Trophoblast cell (in vitro differentiated cells and primary cell): Measurements from ENCODE around the gene FASTKD1.
"Not testable (repeated sequence)": the region's sequence is repeated elsewhere in the genome, so short reads cannot be mapped to it uniquely, and the experiment has no call there.

Source experiments
- DNase-seq, 2 donors: peaks; one replicate each; pipeline ENCODE4 v3.0.0-alpha.2; 2016
- H2AFZ ChIP-seq: 2 replicates; pipeline ENCODE4 v1.6.1; 2013; ENCODE audit warnings: low read length, moderate library complexity, mild to moderate bottlenecking; ENCODE audit not compliant: insufficient read depth, poor library complexity
- H2AK5ac ChIP-seq: 2 replicates; pipeline ENCODE4 v1.6.1; 2013; ENCODE audit warnings: mild to moderate bottlenecking, low read length
- H2BK120ac ChIP-seq: 2 replicates; pipeline ENCODE4 v1.6.1; 2013; ENCODE audit warnings: low read length, mild to moderate bottlenecking, moderate library complexity; ENCODE audit not compliant: insufficient read depth, poor library complexity
- H2BK12ac ChIP-seq: 2 replicates; pipeline ENCODE4 v1.6.1; 2013; ENCODE audit warnings: mild to moderate bottlenecking, low read length, moderate library complexity
- H2BK5ac ChIP-seq: 2 replicates; pipeline ENCODE4 v1.6.1; 2013; ENCODE audit warnings: low read length, low read depth, moderate library complexity, mild to moderate bottlenecking; ENCODE audit not compliant: poor library complexity
- H3K14ac ChIP-seq: 2 replicates; pipeline ENCODE4 v1.6.1; 2013; ENCODE audit warnings: mild to moderate bottlenecking, low read length
- H3K18ac ChIP-seq: 2 replicates; pipeline ENCODE4 v1.6.1; 2013; ENCODE audit warnings: mild to moderate bottlenecking, low read length
- H3K23ac ChIP-seq: 2 replicates; pipeline ENCODE4 v1.6.1; 2013; ENCODE audit warnings: low read length
- H3K27ac ChIP-seq: 2 replicates; pipeline ENCODE4 v1.5.1; 2013; ENCODE audit warnings: low read depth, mild to moderate bottlenecking, inconsistent platforms, low read length, moderate library complexity
- H3K27me3 ChIP-seq: 2 replicates; pipeline ENCODE4 v1.6.1; 2013; ENCODE audit warnings: inconsistent platforms, mild to moderate bottlenecking, low read length, moderate library complexity; ENCODE audit not compliant: insufficient read depth
- H3K36me3 ChIP-seq, 2 experiments: 1 replicate in 1 of 2; 2 replicates in 1 of 2; pipeline ENCODE4 v1.6.1; 2013; ENCODE audit warnings: low read length in 2 of 2, mild to moderate bottlenecking in 2 of 2, moderate library complexity in 1 of 2; ENCODE audit not compliant: insufficient read depth in 2 of 2, control insufficient read depth in 1 of 2
- H3K4ac ChIP-seq: 2 replicates; pipeline ENCODE4 v1.6.1; 2013; ENCODE audit warnings: low read depth, mild to moderate bottlenecking, low read length, moderate library complexity
- H3K4me1 ChIP-seq, 2 experiments: 1 replicate in 1 of 2; 2 replicates in 1 of 2; pipeline ENCODE4 v1.6.1; 2013; ENCODE audit warnings: low read length in 2 of 2, mild to moderate bottlenecking in 2 of 2, moderate library complexity in 1 of 2; ENCODE audit not compliant: insufficient read depth in 2 of 2, control insufficient read depth in 1 of 2
- H3K4me2 ChIP-seq: 2 replicates; pipeline ENCODE4 v1.6.1; 2013; ENCODE audit warnings: inconsistent platforms, mild to moderate bottlenecking, low read length, moderate library complexity
- H3K4me3 ChIP-seq: 2 replicates; pipeline ENCODE4 v1.5.1; 2013; ENCODE audit warnings: mild to moderate bottlenecking, low read depth, low read length, inconsistent platforms
- H3K79me1 ChIP-seq: one replicate; pipeline ENCODE4 v1.6.1; 2013; ENCODE audit warnings: low read length
- H3K79me2 ChIP-seq: 2 replicates; pipeline ENCODE4 v1.6.1; 2013; ENCODE audit warnings: low read length, mild to moderate bottlenecking; ENCODE audit not compliant: control insufficient read depth, insufficient read depth, poor library complexity
- H3K9ac ChIP-seq: 2 replicates; pipeline ENCODE4 v1.6.1; 2013; ENCODE audit warnings: mild to moderate bottlenecking, low read length
- H3K9me3 ChIP-seq: 2 replicates; pipeline ENCODE4 v1.6.1; 2013; ENCODE audit warnings: low read depth, mild to moderate bottlenecking, control low read depth, inconsistent platforms, low read length; ENCODE audit not compliant: insufficient read depth
- H4K12ac ChIP-seq: 2 replicates; pipeline ENCODE4 v1.6.1; 2013; ENCODE audit warnings: low read depth, mild to moderate bottlenecking, low read length, moderate library complexity
- H4K8ac ChIP-seq: 2 replicates; pipeline ENCODE4 v1.6.1; 2013; ENCODE audit warnings: low read depth, mild to moderate bottlenecking, low read length, moderate library complexity
- H4K91ac ChIP-seq: one replicate; pipeline ENCODE4 v1.6.1; 2013; ENCODE audit warnings: low read depth, mild to moderate bottlenecking, low read length, moderate library complexity
- WGBS: extraction: QIAGEN DNeasy Blood & Tissue Kit; methylation state at CpG from one replicate; pipeline ENCODE4 v1.1.7; 2013; ENCODE audit warnings: missing lambda C conversion rate; ENCODE audit not compliant: insufficient read length, insufficient coverage; ENCODE audit errors: extremely low coverage; 5-methylcytosine and 5-hydroxymethylcytosine counted together

The FASTKD1 gene

GRCh38 chr2:169516488-169516995 lies 57.1 kb downstream of the FASTKD1 start:
- H2AK5ac ChIP-seq, H3K23ac ChIP-seq, H3K18ac ChIP-seq, H4K8ac ChIP-seq, H3K27me3 ChIP-seq, H3K4ac ChIP-seq, H3K4me3 ChIP-seq, H3K4me2 ChIP-seq, H3K36me3 ChIP-seq, H4K12ac ChIP-seq, DNase-seq, H3K9me3 ChIP-seq, H2BK120ac ChIP-seq, H2AFZ ChIP-seq, H3K4me1 ChIP-seq, H3K79me1 ChIP-seq, H4K91ac ChIP-seq, H2BK5ac ChIP-seq, H3K14ac ChIP-seq, H2BK12ac ChIP-seq, H3K9ac ChIP-seq, H3K79me2 ChIP-seq, H3K27ac ChIP-seq: not testable (repeated sequence)
- WGBS = no CpG with 5 or more reads among the region's 10 CpGs

GRCh38 chr2:169514758-169515157 lies 58.9 kb downstream of the FASTKD1 start:
- H2AFZ ChIP-seq, H2BK120ac ChIP-seq, H4K8ac ChIP-seq, H2BK12ac ChIP-seq, H3K23ac ChIP-seq, H3K14ac ChIP-seq, H3K79me1 ChIP-seq, H4K12ac ChIP-seq, H3K36me3 ChIP-seq, H3K4me2 ChIP-seq, H3K4me1 ChIP-seq, H3K4ac ChIP-seq, H3K4me3 ChIP-seq, H2AK5ac ChIP-seq, H3K9ac ChIP-seq, H4K91ac ChIP-seq, H3K27ac ChIP-seq, H2BK5ac ChIP-seq, H3K79me2 ChIP-seq, H3K18ac ChIP-seq, H3K9me3 ChIP-seq, H3K27me3 ChIP-seq, DNase-seq: not testable (repeated sequence)
- WGBS = no CpG with 5 or more reads among the region's 7 CpGs

- H4K8ac ChIP-seq = no peak overlapping the region
- no peak overlapping the region for H4K12ac ChIP-seq
- no peak overlapping the region for H2BK12ac ChIP-seq
- no peaks in the 10 kb centered on the region for H3K4me1 ChIP-seq
- no peak overlapping the region for H2AK5ac ChIP-seq
- no peak overlapping the region for H3K4ac ChIP-seq
- H3K9ac ChIP-seq = no peak overlapping the region
- H2AFZ ChIP-seq = no peak overlapping the region
- H3K36me3 ChIP-seq = no peaks in the 10 kb centered on the region
- no peak overlapping the region for H3K4me2 ChIP-seq
- no peaks in the 10 kb centered on the region for H3K27me3 ChIP-seq
- H3K27ac ChIP-seq = no peak overlapping the region
- no peaks in the 10 kb centered on the region for H3K9me3 ChIP-seq
- no CpG with 5 or more reads among the region's 3 CpGs for WGBS
- H2BK120ac ChIP-seq = no peak overlapping the region
- no peaks in the 10 kb centered on the region for H3K79me1 ChIP-seq
- H3K14ac ChIP-seq = no peak overlapping the region
- no peak overlapping the region for H3K23ac ChIP-seq
- no peak overlapping the region for H3K4me3 ChIP-seq
- DNase-seq = no peak
- no peak overlapping the region for H4K91ac ChIP-seq
- H3K79me2 ChIP-seq = no peaks in the 10 kb centered on the region
- H3K18ac ChIP-seq = no peak overlapping the region
- H2BK5ac ChIP-seq = no peak overlapping the region
Measured at GRCh38 chr2:169513926-169514325, 59.7 kb downstream of the FASTKD1 start.

GRCh38 chr2:169513094-169513493 lies 60.6 kb downstream of the FASTKD1 start:
- H4K91ac ChIP-seq = no peak overlapping the region
- H2BK120ac ChIP-seq = no peak overlapping the region
- H3K9ac ChIP-seq = no peak overlapping the region
- no peak overlapping the region for H4K12ac ChIP-seq
- no peak for DNase-seq
- H3K23ac ChIP-seq = no peak overlapping the region
- WGBS = no CpG with 5 or more reads among the region's 1 CpG
- no peak overlapping the region for H4K8ac ChIP-seq
- no peak overlapping the region for H3K4me3 ChIP-seq
- no peak overlapping the region for H3K4ac ChIP-seq
- no peaks in the 10 kb centered on the region for H3K79me1 ChIP-seq
- H3K9me3 ChIP-seq = no peaks in the 10 kb centered on the region
- H3K4me1 ChIP-seq = no peaks in the 10 kb centered on the region
- no peak overlapping the region for H2BK12ac ChIP-seq
- no peak overlapping the region for H2AK5ac ChIP-seq
- H3K36me3 ChIP-seq = no peaks in the 10 kb centered on the region
- H3K27ac ChIP-seq = no peak overlapping the region
- H3K14ac ChIP-seq = no peak overlapping the region
- H3K18ac ChIP-seq = no peak overlapping the region
- H3K27me3 ChIP-seq = no peaks in the 10 kb centered on the region
- no peak overlapping the region for H3K4me2 ChIP-seq
- H2BK5ac ChIP-seq = no peak overlapping the region
- no peaks in the 10 kb centered on the region for H3K79me2 ChIP-seq
- H2AFZ ChIP-seq = no peak overlapping the region
